Measurements from ENCODE around the gene PHACTR3. TPM values are rescaled to one million over a fixed set of nuclear protein-coding genes. Genes with fewer than 3 reads are reported as not detected.

The PHACTR3 gene
- total and polyA plus RNA-seq, 2 of the 8 experiments (the other 6 are each of a cell fraction or from before 2014, with no cell fraction given), result 0.05 to 0.13 TPM

GRCh38 chr20:59813948-59814839 is 209.9 kb downstream of the PHACTR3 start (continued):
- TF ChIP-seq JUND (IDR thresholded peaks at IDR 0.05; ENCODE audit: low read length) (no peak), SP1 (IDR thresholded peaks at IDR 0.05; ENCODE audit: low read depth, low read length) (no peak), BRCA1 (IDR thresholded peaks at IDR 0.05; ENCODE audit: low read depth, low read length) (no peak), FOSL1 (IDR thresholded peaks at IDR 0.05; ENCODE audit: insufficient read depth, low read depth, low read length) (no peak), GABPA (IDR thresholded peaks at IDR 0.05; ENCODE audit: borderline replicate concordance, insufficient read depth, low read length) (no peak), SP4 (IDR thresholded peaks at IDR 0.05; ENCODE audit: low read length) (no peak)
